GM12878 (cell line): Measurements from ENCODE around the gene CDC42BPA. TPM values are rescaled to one million over a fixed set of nuclear protein-coding genes. Genes with fewer than 3 reads are reported as not detected.

Experiments used
- CBX3 ChIP-seq: fragments of 200-600 bp; sonication (generic); IDR thresholded peaks from 2 replicates; pipeline ENCODE4 v1.6.1; 2016; ENCODE audit warnings: low read depth, borderline replicate concordance
- ESRRA ChIP-seq: IDR thresholded peaks from 2 replicates; pipeline ENCODE4 v1.6.1; 2012; ENCODE audit warnings: mild to moderate bottlenecking, low read length, improper control_type of control experiment
- IRF4 ChIP-seq: IDR thresholded peaks from 2 replicates; pipeline ENCODE4 v1.6.1; 2011; ENCODE audit warnings: low read depth, low read length
- JUNB ChIP-seq: IDR thresholded peaks from 2 replicates; pipeline ENCODE4 v1.6.1; 2016; ENCODE audit warnings: antibody characterized with exemption, mild to moderate bottlenecking
- NKRF ChIP-seq: fragments of 450-650 bp; conservative IDR thresholded peaks from 2 replicates; pipeline ENCODE4 v1.6.1; 2017; ENCODE audit warnings: mild to moderate bottlenecking, moderate library complexity
- PRDM15 ChIP-seq: fragments of 450-650 bp; formaldehyde crosslinking; IDR thresholded peaks from 2 replicates; pipeline ENCODE4 v1.4.0; 2020; ENCODE audit warnings: mild to moderate bottlenecking, moderate library complexity
- ZBTB40 ChIP-seq: fragments of 450-650 bp; IDR thresholded peaks from 2 replicates; pipeline ENCODE4 v1.6.1; 2016; ENCODE audit warnings: mild to moderate bottlenecking, moderate library complexity, borderline replicate concordance
- ZNF207 ChIP-seq: fragments of 450-650 bp; IDR thresholded peaks from 2 replicates; pipeline ENCODE4 v1.6.1; 2014; ENCODE audit warnings: antibody characterized with exemption, mild to moderate bottlenecking, borderline replicate concordance
- ZZZ3 ChIP-seq: IDR thresholded peaks from 2 replicates; pipeline ENCODE4 v1.6.1; 2011; ENCODE audit warnings: low read depth; ENCODE audit not compliant: control insufficient read depth, insufficient read length
- polyA plus RNA-seq, 11 experiments: library from polyadenylated mRNA; depleted of rRNA in 4 of 11; unstranded in 6 of 11; stranded (reverse) in 5 of 11; fragments of >200 nt; fragmentation: Nextera tagmentation in 4 of 11; fragmentation: Illumina TruSeq in 1 of 11; extraction: Ambion mirVana in 4 of 11; extraction: Trizol in 1 of 11; gene quantifications; 1 replicate in 1 of 11; 2 replicates in 10 of 11; pipeline versions ENCODE4 v1.2.1 to v1.2.3, GENCODE V29; 2011 to 2016; ENCODE audit warnings: inconsistent platforms in 2 of 11, missing spikeins in 2 of 11, low read depth in 1 of 11
- total RNA-seq, 4 experiments: library from RNA; depleted of rRNA in 3 of 4; stranded (reverse); fragments of >200 nt in 3 of 4; fragmentation: Illumina TruSeq in 1 of 4; extraction: Trizol in 1 of 4; gene quantifications; 2 replicates each; pipeline versions ENCODE4 v1.2.1 to v1.2.3, GENCODE V29; 2013 to 2021

The CDC42BPA gene
- total and polyA plus RNA-seq, 10 of the 15 experiments (the other 5 are each of a cell fraction or from before 2014, with no cell fraction given): 0.02 to 0.52 (median 0.10) TPM

- TF ChIP-seq ZNF207 (no peak), NKRF (no peak), CBX3 (no peak), JUNB (no peak), ZZZ3 (no peak), ZBTB40 (no peak), ESRRA (no peak), IRF4 (no peak), PRDM15 (CRISPR knock-in tag) (no peak)
Observed at GRCh38 chr1:227167276-227168101, 150.8 kb downstream of the CDC42BPA start (continued).
